Measurements from ENCODE around the gene GUCD1. TPM values are rescaled to one million over a fixed set of nuclear protein-coding genes. Genes with fewer than 3 reads are reported as not detected.

GUCD1 gene
- total and polyA plus RNA-seq, 10 of the 15 experiments (the other 5 are each of a cell fraction or from before 2014, with no cell fraction given): 56.0 to 177 (median 88.2) TPM

- Histone ChIP-seq H3K4me1 (ENCODE audit: control insufficient read depth, insufficient read depth, low read length) (no peaks in the 10 kb centered on the region), H3K9ac (ENCODE audit: control insufficient read depth, insufficient read depth, low read length) (no peak overlapping the region), H3K4me2 (ENCODE audit: control insufficient read depth, insufficient read depth) (no peak overlapping the region), H4K20me1 (ENCODE audit: control insufficient read depth, insufficient read depth) (no peaks in the 10 kb centered on the region), H3K36me3 (ENCODE audit: control insufficient read depth in 2 of 2, insufficient read depth in 2 of 2, low read length in 1 of 2) (no peaks in the 10 kb centered on the region), H3K27ac (ENCODE audit: control insufficient read depth, insufficient read depth) (no peak overlapping the region), H2AFZ (ENCODE audit: control insufficient read depth, low read depth, low read length) (no peak overlapping the region; the same call in 1 of the 2 replicates), H3K4me3 (no peak overlapping the region), H3K27me3 (replicated peaks in 1 of 2; ENCODE audit: control insufficient read depth in 2 of 2, insufficient read depth in 2 of 2, low read length in 1 of 2) (no peaks in the 10 kb centered on the region), H3K79me2 (ENCODE audit: control insufficient read depth, insufficient read depth, low read length) (no peaks in the 10 kb centered on the region), H3K9me3 (replicated peaks; ENCODE audit: control insufficient read depth, insufficient read depth, low read length) (no peaks in the 10 kb centered on the region)
- ChIA-PET RAD21 (ENCODE audit: unreplicated experiment) (interaction anchor here (1.3 kb wide), 1 partner anchor 28 kb away, joined by 3 read pairs; the partner anchor contains the start of gene SNRPD3), POLR2A (no interaction called here), SMC1A (ENCODE audit: uncharacterized antibody, unreplicated experiment) (no interaction called here), CTCF (no interaction called here)
- ATAC-seq (no peak), DNase-seq (ENCODE audit: low read depth, low spot score) (no peak), FAIRE-seq (no peak)
- WGBS (ENCODE audit: insufficient coverage, insufficient replicate concordance, low lambda C conversion rate, missing lambda C conversion rate): 99% methylated on average over 5 of the region's 5 CpGs
- intact Hi-C loops (cut with micrococcal nuclease; ENCODE audit: unreplicated experiment): no loop called here
- in situ Hi-C loops (cut with MboI): no loop called here
- TF ChIP-seq CHD4 (IDR thresholded peaks at IDR 0.05) (no peak), NR2C2 (IDR thresholded peaks at IDR 0.05; ENCODE audit: borderline replicate concordance, control insufficient read depth, insufficient read length, low read depth) (no peak), ZNF207 (IDR thresholded peaks at IDR 0.05; ENCODE audit: borderline replicate concordance) (no peak), PAX8 (IDR thresholded peaks at IDR 0.05) (no peak), TBL1XR1 (IDR thresholded peaks at IDR 0.05; ENCODE audit: low read depth, low read length) (no peak), NFIC (IDR thresholded peaks at IDR 0.05; ENCODE audit: low read depth, low read length) (no peak), SPI1 (IDR thresholded peaks at IDR 0.05; ENCODE audit: borderline replicate concordance, insufficient read depth, low read depth, low read length) (no peak), ATF7 (IDR thresholded peaks at IDR 0.05; ENCODE audit: low read depth) (no peak), ZNF24 (IDR thresholded peaks at IDR 0.05) (no peak)
- BruUV-seq (replicated peaks): no TSS peak
Observed at GRCh38 chr22:24584166-24584790, 29.3 kb upstream of the GUCD1 start.

Measured in GM12878 (cell line).